Stomach (tissue), 4 donors: ENCODE data around the gene ETHE1.

ENCODE experiments used
- CTCF ChIP-seq, 7 experiments: fragments of 450-650 bp in 4 of 7; fragments of 200-600 bp in 3 of 7; sonication (generic) in 3 of 7; IDR thresholded peaks; one replicate each; pipeline ENCODE4 v1.5.1; 2016 to 2019; ENCODE audit warnings: antibody characterized with exemption in 7 of 7, control low read depth in 2 of 7, mild to moderate bottlenecking in 1 of 7
- POLR2A ChIP-seq, 4 donors: fragments of 450-650 bp; IDR thresholded peaks; one replicate each; pipeline ENCODE4 v1.6.1; 2016; ENCODE audit warnings: antibody characterized with exemption in 4 of 4, control low read depth in 2 of 4, mild to moderate bottlenecking in 1 of 4, moderate library complexity in 1 of 4

- TF ChIP-seq POLR2A (IDR thresholded peaks at IDR 0.05) (no peak), CTCF (IDR thresholded peaks at IDR 0.05) (no peak)
Measured at GRCh38 chr19:43501661-43502418, 25.2 kb downstream of the ETHE1 start.
